ENCODE data around the gene ARFGEF2. TPM values are rescaled to one million over a fixed set of nuclear protein-coding genes. Genes with fewer than 3 reads are reported as not detected.

ARFGEF2 gene
- total and polyA plus RNA-seq, 10 of the 15 experiments (the other 5 are each of a cell fraction or from before 2014, with no cell fraction given): 5.2 to 24.1 (median 17.7) TPM

- Histone ChIP-seq H3K36me3 (ENCODE audit: control insufficient read depth in 2 of 2, insufficient read depth in 2 of 2, low read length in 1 of 2) (no peaks in the 10 kb centered on the region), H4K20me1 (ENCODE audit: control insufficient read depth, insufficient read depth) (no peaks in the 10 kb centered on the region), H3K9me3 (replicated peaks; ENCODE audit: control insufficient read depth, insufficient read depth, low read length) (no peaks in the 10 kb centered on the region; the same call in 2 of the 3 replicates), H3K27ac (ENCODE audit: control insufficient read depth, insufficient read depth) (no peak overlapping the region), H2AFZ (ENCODE audit: control insufficient read depth, low read depth, low read length) (no peak overlapping the region), H3K4me3 (no peak overlapping the region), H3K79me2 (ENCODE audit: control insufficient read depth, insufficient read depth, low read length) (no peaks in the 10 kb centered on the region), H3K27me3 (replicated peaks in 1 of 2; ENCODE audit: control insufficient read depth in 2 of 2, insufficient read depth in 2 of 2, low read length in 1 of 2) (no peaks in the 10 kb centered on the region), H3K4me2 (ENCODE audit: control insufficient read depth, insufficient read depth) (no peak overlapping the region), H3K4me1 (ENCODE audit: control insufficient read depth, insufficient read depth, low read length) (peaks cover 6% of the 10 kb centered on the region), H3K9ac (ENCODE audit: control insufficient read depth, insufficient read depth, low read length) (no peak overlapping the region)
- no peak for FAIRE-seq
- ATAC-seq: no peak
- RAD21 ChIA-PET (ENCODE audit: unreplicated experiment): interaction anchor here (0.7 kb wide), 1 partner anchor 13 kb away, joined by 4 read pairs; no protein-coding TSS in a partner anchor
- POLR2A ChIA-PET: interaction anchor here (0.6 to 1.3 kb wide), 2 partner anchors 32 to 66 kb away, joined by 3 read pairs; no protein-coding TSS in a partner anchor
- WGBS (ENCODE audit: insufficient coverage, insufficient replicate concordance, low lambda C conversion rate, missing lambda C conversion rate): 63% methylated on average over 3 of the region's 3 CpGs
- SMC1A ChIA-PET (ENCODE audit: uncharacterized antibody, unreplicated experiment): interaction anchor here (1.3 to 1.9 kb wide), 3 partner anchors 13 to 61 kb away, joined by 3 to 8 read pairs (median 4); no protein-coding TSS in a partner anchor
- no TSS peak for BruUV-seq (replicated peaks)
- DNase-seq (ENCODE audit: low read depth, low spot score): no peak
- CTCF ChIA-PET: interaction anchor here (1.3 to 2.7 kb wide), 2 partner anchors 12 to 234 kb away, joined by 3 to 13 read pairs; no protein-coding TSS in a partner anchor
- no peak for TF ChIP-seq RFX5 (IDR thresholded peaks at IDR 0.05; ENCODE audit: low read depth, low read length)
- peak in 1 of 2 experiments; percentile 71; a peak in 1 of 4 replicates for TF ChIP-seq ETV6 (conservative IDR thresholded peaks at IDR 0.05 in 1 of 2, IDR thresholded peaks at IDR 0.05 in 1 of 2; ENCODE audit: borderline replicate concordance in 1 of 2, low read depth in 1 of 2)
- no peak for TF ChIP-seq POU2F2 (IDR thresholded peaks at IDR 0.05; ENCODE audit: borderline replicate concordance, low read depth, low read length)
- intact Hi-C loops (cut with micrococcal nuclease; ENCODE audit: unreplicated experiment) (no loop called here), in situ Hi-C loops (cut with MboI) (no loop called here)
These were observed 29.5 kb upstream of the ARFGEF2 start for GRCh38 chr20:48892049-48892470.

GRCh38 chr20:48892891-48893290 is 28.6 kb upstream of the ARFGEF2 start:
- RAD21 ChIA-PET (ENCODE audit: unreplicated experiment): no interaction called here
- H3K9me3 ChIP-seq (replicated peaks; ENCODE audit: control insufficient read depth, insufficient read depth, low read length): no peaks in the 10 kb centered on the region; the same call in 2 of the 3 replicates
- H2AFZ ChIP-seq (ENCODE audit: control insufficient read depth, low read depth, low read length): no peak overlapping the region
- DNase-seq (ENCODE audit: low read depth, low spot score) (no peak), FAIRE-seq (no peak), ATAC-seq (no peak)
- H3K27ac ChIP-seq (ENCODE audit: control insufficient read depth, insufficient read depth): no peak overlapping the region
- in situ Hi-C loops (cut with MboI): no loop called here
- TF ChIP-seq CREM (IDR thresholded peaks at IDR 0.05; ENCODE audit: low read depth) (no peak), IKZF1 (conservative IDR thresholded peaks at IDR 0.05) (no peak), SIX5 (IDR thresholded peaks at IDR 0.05; ENCODE audit: low read depth, low read length, severe bottlenecking) (no peak), KLF5 (IDR thresholded peaks at IDR 0.05; ENCODE audit: partially characterized antibody) (no peak), CHD4 (IDR thresholded peaks at IDR 0.05) (no peak), MTA2 (IDR thresholded peaks at IDR 0.05; ENCODE audit: low read depth) (no peak), MTA3 (IDR thresholded peaks at IDR 0.05; ENCODE audit: borderline replicate concordance, low read length) (no peak)
- intact Hi-C loops (cut with micrococcal nuclease; ENCODE audit: unreplicated experiment): no loop called here
- CTCF ChIA-PET: interaction anchor here (1.3 to 2.7 kb wide), 3 partner anchors 8 to 235 kb away, joined by 3 to 13 read pairs (median 3); no protein-coding TSS in a partner anchor
- POLR2A ChIA-PET: interaction anchor here (1.3 to 1.5 kb wide), 2 partner anchors 27 to 67 kb away, joined by 3 to 4 read pairs; no protein-coding TSS in a partner anchor
- H3K27me3 ChIP-seq (replicated peaks in 1 of 2; ENCODE audit: control insufficient read depth in 2 of 2, insufficient read depth in 2 of 2, low read length in 1 of 2): no peaks in the 10 kb centered on the region
- no peaks in the 10 kb centered on the region for H3K79me2 ChIP-seq (ENCODE audit: control insufficient read depth, insufficient read depth, low read length)
- no peak overlapping the region for H3K4me3 ChIP-seq
- BruUV-seq (replicated peaks): no TSS peak
- H4K20me1 ChIP-seq (ENCODE audit: control insufficient read depth, insufficient read depth): no peaks in the 10 kb centered on the region
- H3K4me2 ChIP-seq (ENCODE audit: control insufficient read depth, insufficient read depth): no peak overlapping the region
- SMC1A ChIA-PET (ENCODE audit: uncharacterized antibody, unreplicated experiment): interaction anchor here (0.6 to 1.9 kb wide), 9 partner anchors 12 to 235 kb away, joined by 3 to 8 read pairs (median 3); no protein-coding TSS in a partner anchor
- 74% methylated on average over 2 of the region's 2 CpGs for WGBS (ENCODE audit: insufficient coverage, insufficient replicate concordance, low lambda C conversion rate, missing lambda C conversion rate)
- no peaks in the 10 kb centered on the region for H3K36me3 ChIP-seq (ENCODE audit: control insufficient read depth in 2 of 2, insufficient read depth in 2 of 2, low read length in 1 of 2)
- no peak overlapping the region for H3K9ac ChIP-seq (ENCODE audit: control insufficient read depth, insufficient read depth, low read length)
- peaks cover 10% of the 10 kb centered on the region for H3K4me1 ChIP-seq (ENCODE audit: control insufficient read depth, insufficient read depth, low read length)
